ENCODE measurements around the gene IFITM1. TPM values are rescaled to one million over a fixed set of nuclear protein-coding genes. Genes with fewer than 3 reads are reported as not detected.

Gene IFITM1
- total and polyA plus RNA-seq, 9 of the 15 experiments (the other 6 are each of a cell fraction or from before 2014, with no cell fraction given), result 691 to 5,579 (median 974) TPM

GRCh38 chr11:313787-314553 is at the start of gene IFITM1 (continued):
- no peak for TF ChIP-seq CREB3 (tag; conservative IDR thresholded peaks at IDR 0.05; ENCODE audit: low read depth)
- no peak for TF ChIP-seq PYGO2 (tag; IDR thresholded peaks at IDR 0.05)
- TF ChIP-seq MYNN (IDR thresholded peaks at IDR 0.05), result no peak
- TF ChIP-seq MYNN (CRISPR knock-in tag; IDR thresholded peaks at IDR 0.05), result no peak
- no peak for TF ChIP-seq ZBTB33 (CRISPR knock-in tag; IDR thresholded peaks at IDR 0.05)
- TF ChIP-seq PCBP1 (IDR thresholded peaks at IDR 0.05; ENCODE audit: low read depth, low read length, poor library complexity, severe bottlenecking), result no peak
- no peak for TF ChIP-seq GATAD2A (IDR thresholded peaks at IDR 0.05)
- no peak for TF ChIP-seq ATF1 (CRISPR knock-in tag; IDR thresholded peaks at IDR 0.05)
- TF ChIP-seq ATF1 (tag; IDR thresholded peaks at IDR 0.05), result no peak
- 0 out of 2 replicates have a peak, but pooled peaks have one; percentile 31 for TF ChIP-seq TCF15 (CRISPR knock-in tag; IDR thresholded peaks at IDR 0.05)
- TF ChIP-seq PPARD (CRISPR knock-in tag; IDR thresholded peaks at IDR 0.05), result no peak
- TF ChIP-seq ZBED1 (IDR thresholded peaks at IDR 0.05), result no peak
- peak; percentile 28; the same call in 1 of the 2 replicates for TF ChIP-seq SPI1 (IDR thresholded peaks at IDR 0.05; ENCODE audit: borderline replicate concordance, low read depth, low read length)
- TF ChIP-seq ZNF175 (CRISPR knock-in tag; IDR thresholded peaks at IDR 0.05; ENCODE audit: low read depth), result no peak
- TF ChIP-seq EZH2 (IDR thresholded peaks at IDR 0.05; ENCODE audit: borderline replicate concordance, low read depth, low read length), result no peak
- TF ChIP-seq ELF2 (CRISPR knock-in tag; IDR thresholded peaks at IDR 0.05), result 0 out of 2 replicates have a peak, but pooled peaks have one; percentile 36
- no peak for TF ChIP-seq ZNF766 (CRISPR knock-in tag; conservative IDR thresholded peaks at IDR 0.05)
- no peak for TF ChIP-seq MAFG (tag; conservative IDR thresholded peaks at IDR 0.05)
- no peak for TF ChIP-seq ASH1L (IDR thresholded peaks at IDR 0.05; ENCODE audit: borderline replicate concordance, low read depth, partially characterized antibody)

Measured in K562 (cell line).